Measurements from ENCODE around the gene CLDN4. TPM values are rescaled to one million over a fixed set of nuclear protein-coding genes. Genes with fewer than 3 reads are reported as not detected.

CLDN4 gene
- total RNA-seq, 1 donor from 2014 or later = 55.5 TPM

DNA sequence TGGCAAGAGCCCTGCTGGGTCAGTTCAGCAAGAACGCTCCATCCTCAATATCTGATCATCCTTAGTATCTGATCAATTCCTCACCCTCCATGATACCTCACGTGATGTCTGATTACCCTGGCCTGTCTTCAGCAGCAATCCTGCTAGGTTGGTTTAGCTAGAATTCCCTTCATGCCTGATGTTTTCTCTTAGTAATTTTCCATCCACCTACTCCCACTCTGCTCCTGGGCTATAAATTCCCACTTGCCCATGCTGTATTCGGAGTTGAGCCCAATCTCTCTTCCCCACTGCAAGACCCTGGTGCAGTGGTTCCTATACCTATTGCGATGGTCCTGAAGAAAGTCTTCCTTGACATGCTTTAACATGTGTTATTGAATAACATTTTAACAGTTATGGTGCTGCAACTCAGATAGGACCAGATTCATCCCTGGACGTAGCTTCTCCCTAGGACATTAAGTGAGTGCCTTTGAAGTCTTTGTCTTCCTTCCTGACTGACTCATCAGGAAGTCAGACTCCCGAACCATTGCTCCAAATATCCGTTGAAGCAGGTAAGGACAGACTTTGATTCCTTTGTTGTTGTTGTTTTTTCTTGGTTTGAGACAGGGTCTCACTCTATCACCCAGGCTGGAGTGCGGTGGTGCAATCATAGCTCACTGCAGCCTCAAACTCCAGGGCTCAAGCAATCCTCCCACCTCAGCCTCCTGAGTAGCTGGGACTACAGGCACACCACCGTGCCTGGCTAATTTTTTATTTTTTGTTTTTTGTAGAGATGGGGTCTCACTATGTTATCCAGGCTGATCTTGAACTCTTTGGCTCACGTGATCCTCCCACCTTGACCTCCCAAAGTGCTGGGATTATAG, 31.3 kb upstream of the CLDN4 start:
- DNase-seq (ENCODE audit: low read depth) (peak; percentile 29), FAIRE-seq (no peak)
- no peaks in the 10 kb centered on the region for H3K27me3 ChIP-seq (ENCODE audit: control insufficient read depth, insufficient read depth, low read length)
- H3K36me3 ChIP-seq (ENCODE audit: control insufficient read depth, insufficient read depth, low read length) = no peaks in the 10 kb centered on the region
- H3K4me3 ChIP-seq (ENCODE audit: low read depth, low read length) = no peak overlapping the region
- TF ChIP-seq, protein P1, sequence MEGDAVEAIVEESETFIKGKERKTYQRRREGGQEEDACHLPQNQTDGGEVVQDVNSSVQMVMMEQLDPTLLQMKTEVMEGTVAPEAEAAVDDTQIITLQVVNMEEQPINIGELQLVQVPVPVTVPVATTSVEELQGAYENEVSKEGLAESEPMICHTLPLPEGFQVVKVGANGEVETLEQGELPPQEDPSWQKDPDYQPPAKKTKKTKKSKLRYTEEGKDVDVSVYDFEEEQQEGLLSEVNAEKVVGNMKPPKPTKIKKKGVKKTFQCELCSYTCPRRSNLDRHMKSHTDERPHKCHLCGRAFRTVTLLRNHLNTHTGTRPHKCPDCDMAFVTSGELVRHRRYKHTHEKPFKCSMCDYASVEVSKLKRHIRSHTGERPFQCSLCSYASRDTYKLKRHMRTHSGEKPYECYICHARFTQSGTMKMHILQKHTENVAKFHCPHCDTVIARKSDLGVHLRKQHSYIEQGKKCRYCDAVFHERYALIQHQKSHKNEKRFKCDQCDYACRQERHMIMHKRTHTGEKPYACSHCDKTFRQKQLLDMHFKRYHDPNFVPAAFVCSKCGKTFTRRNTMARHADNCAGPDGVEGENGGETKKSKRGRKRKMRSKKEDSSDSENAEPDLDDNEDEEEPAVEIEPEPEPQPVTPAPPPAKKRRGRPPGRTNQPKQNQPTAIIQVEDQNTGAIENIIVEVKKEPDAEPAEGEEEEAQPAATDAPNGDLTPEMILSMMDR (IDR thresholded peaks at IDR 0.05; ENCODE audit: insufficient read depth, low read length, severe bottlenecking) = no peak

DNA sequence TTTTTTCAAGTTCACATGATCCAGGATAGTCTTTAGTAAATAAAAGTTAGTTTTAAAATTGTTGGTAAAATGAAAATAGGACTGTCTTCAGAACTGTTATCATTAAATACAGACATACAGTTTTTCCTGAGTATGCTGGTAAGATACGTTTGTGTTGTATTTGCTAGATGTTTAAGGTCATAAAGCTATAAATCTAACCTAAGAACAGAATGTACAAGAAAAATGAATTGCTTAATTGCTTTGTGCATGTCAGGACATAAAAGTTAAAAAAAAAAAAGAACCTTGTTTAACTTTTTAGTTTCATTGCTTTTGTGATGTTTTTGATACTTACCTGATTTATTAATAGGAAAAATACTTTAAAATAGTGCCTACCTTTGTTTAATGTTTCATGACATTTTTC, 29.2 kb upstream of the CLDN4 start:
- no peaks in the 10 kb centered on the region for H3K36me3 ChIP-seq (ENCODE audit: control insufficient read depth, insufficient read depth, low read length)
- TF ChIP-seq, protein P1 (IDR thresholded peaks at IDR 0.05; ENCODE audit: insufficient read depth, low read length, severe bottlenecking) = no peak
- no peaks in the 10 kb centered on the region for H3K27me3 ChIP-seq (ENCODE audit: control insufficient read depth, insufficient read depth, low read length)
- no peak for DNase-seq (ENCODE audit: low read depth)
- no peak overlapping the region for H3K4me3 ChIP-seq (ENCODE audit: low read depth, low read length)
- no peak for FAIRE-seq

DNA sequence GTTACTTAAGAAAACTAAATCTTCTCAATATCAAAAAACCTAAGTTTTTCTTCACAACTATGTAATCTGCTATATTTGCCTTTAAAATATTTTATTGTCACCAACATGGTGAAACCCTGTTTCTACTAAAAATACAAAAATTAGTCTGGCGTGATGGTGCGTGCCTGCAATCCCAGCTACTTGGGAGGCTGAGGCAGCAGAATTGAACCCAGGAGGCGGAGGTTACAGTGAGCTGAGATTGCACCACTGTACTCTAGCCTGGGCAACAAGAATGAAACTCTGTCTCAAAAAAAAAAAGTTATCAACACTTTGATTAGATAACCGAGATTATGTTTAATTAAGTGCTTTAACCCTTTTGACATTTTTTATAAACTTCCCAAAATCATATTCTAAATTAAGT, 28.3 kb upstream of the CLDN4 start:
- TF ChIP-seq, protein P1 (IDR thresholded peaks at IDR 0.05; ENCODE audit: insufficient read depth, low read length, severe bottlenecking) = no peak
- H3K4me3 ChIP-seq (ENCODE audit: low read depth, low read length) = no peak overlapping the region
- DNase-seq (ENCODE audit: low read depth) = no peak
- H3K36me3 ChIP-seq (ENCODE audit: control insufficient read depth, insufficient read depth, low read length) = no peaks in the 10 kb centered on the region
- no peak for FAIRE-seq
- H3K27me3 ChIP-seq (ENCODE audit: control insufficient read depth, insufficient read depth, low read length) = no peaks in the 10 kb centered on the region

DNA sequence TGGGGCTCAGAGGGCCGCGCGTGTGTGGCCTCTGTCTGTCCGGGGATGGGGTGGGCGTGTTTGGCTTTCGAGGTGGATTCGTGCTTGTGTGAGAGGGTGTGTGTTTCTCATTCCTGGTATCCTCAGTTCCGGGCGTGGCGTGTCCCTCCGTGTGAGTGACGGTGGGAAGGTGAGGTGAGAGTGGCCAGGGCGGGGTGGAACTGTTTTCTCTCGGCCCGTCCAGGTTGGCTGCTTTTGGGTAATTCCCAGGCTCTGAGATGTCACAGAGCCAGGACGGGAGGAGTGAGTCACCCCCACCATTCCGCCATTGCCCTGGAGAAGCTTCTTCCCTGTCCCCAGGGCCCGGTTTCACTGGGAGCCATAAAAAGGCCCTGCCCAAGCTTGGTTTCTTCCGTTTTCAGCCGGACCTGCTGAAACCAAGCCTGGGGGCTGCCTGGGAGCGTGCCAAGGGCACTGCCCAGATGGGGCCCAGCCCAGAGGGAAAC, 21.3 kb upstream of the CLDN4 start:
- TF ChIP-seq, protein P1 (IDR thresholded peaks at IDR 0.05; ENCODE audit: insufficient read depth, low read length, severe bottlenecking) = no peak
- Histone ChIP-seq H3K36me3 (ENCODE audit: control insufficient read depth, insufficient read depth, low read length) (no peaks in the 10 kb centered on the region), H3K4me3 (ENCODE audit: low read depth, low read length) (no peak overlapping the region), H3K27me3 (ENCODE audit: control insufficient read depth, insufficient read depth, low read length) (no peaks in the 10 kb centered on the region)
- FAIRE-seq (no peak), DNase-seq (ENCODE audit: low read depth) (peak; percentile 37)

DNA sequence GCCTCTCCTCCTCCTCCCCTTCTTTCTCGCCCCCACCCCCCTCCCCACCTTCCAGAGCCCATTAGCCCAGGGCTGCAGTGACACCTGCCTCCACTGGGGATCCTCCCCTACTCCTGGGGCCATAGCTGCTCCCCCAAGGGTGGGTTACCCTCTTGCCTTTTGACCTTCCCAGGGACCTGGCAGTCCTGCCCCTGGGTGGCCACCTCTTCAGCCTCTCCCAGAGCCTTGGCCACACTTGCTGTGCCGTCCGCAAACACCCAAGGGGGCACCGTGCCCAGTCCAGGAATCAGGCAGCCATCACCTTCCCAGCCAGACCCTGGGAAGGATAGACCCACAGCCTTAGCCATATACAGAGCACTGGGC, 19.8 kb upstream of the CLDN4 start:
- Histone ChIP-seq H3K27me3 (ENCODE audit: control insufficient read depth, insufficient read depth, low read length) (no peaks in the 10 kb centered on the region), H3K4me3 (ENCODE audit: low read depth, low read length) (no peak overlapping the region), H3K36me3 (ENCODE audit: control insufficient read depth, insufficient read depth, low read length) (no peaks in the 10 kb centered on the region)
- DNase-seq (ENCODE audit: low read depth) (no peak), FAIRE-seq (no peak)
- TF ChIP-seq, protein P1 (IDR thresholded peaks at IDR 0.05; ENCODE audit: insufficient read depth, low read length, severe bottlenecking) = no peak

All from bronchial epithelial cell (primary cell).